Measurements from ENCODE around the gene MSX2. TPM values are rescaled to one million over a fixed set of nuclear protein-coding genes. Genes with fewer than 3 reads are reported as not detected.
"Not testable (repeated sequence)": the region's sequence is repeated elsewhere in the genome, so short reads cannot be mapped to it uniquely, and the experiment has no call there.

MSX2 gene
- total RNA-seq, 2 donors from 2014 or later, result 0.12 TPM; not detected in 1

DNA sequence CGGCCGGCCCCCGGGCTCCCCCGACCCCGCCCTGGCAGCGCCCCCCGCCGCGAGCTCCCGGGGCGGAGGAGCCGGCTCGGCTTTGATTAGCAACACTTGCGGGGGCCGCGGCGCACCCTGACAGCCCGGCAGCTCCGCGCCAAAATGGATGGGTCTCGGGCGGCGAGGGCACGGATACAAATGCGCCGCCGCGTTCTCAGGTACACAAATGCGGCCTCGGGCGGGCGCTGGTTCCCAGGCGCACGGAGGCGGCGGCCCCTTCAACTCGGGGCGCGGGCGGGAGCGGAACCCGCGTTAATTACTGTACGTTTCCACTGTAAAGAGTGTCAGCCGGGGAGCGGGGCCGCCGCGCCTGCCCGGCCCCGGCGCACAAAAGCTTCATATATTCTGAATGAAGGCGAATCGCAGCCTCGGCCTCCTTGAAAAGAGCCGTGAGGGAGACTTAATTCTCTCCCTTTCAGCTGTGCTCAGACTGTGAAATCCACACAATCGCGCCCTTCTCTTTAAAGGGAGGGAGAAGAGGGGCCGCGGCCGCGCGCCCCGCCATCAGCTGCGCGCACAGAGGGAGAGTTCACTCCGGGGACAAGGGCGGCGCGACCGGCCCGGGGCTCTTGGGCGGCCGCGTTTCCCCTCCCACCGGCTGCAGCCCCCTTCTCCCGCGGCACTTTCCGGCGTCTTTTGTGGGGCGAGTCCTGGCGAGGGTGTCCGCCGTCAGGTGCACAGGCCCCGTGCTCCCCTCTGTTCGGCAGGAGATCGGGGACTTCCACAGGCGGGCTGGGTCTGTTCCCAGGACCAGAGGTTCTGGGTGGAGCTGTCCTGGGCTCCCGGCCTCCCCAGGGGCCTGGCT lies 27.0 kb downstream of the MSX2 start:
- Mint-ChIP-seq H3K4me1 (no peaks in the 10 kb centered on the region), H3K4me3 (no peak overlapping the region), H3K36me3 (ENCODE audit: low read depth) (peaks cover 4% of the 10 kb centered on the region), H3K27ac (no peak overlapping the region), H3K27me3 (peaks cover 73% of the 10 kb centered on the region)
- DNase-seq (no peak), ATAC-seq (no peak)
- no peaks in the 10 kb centered on the region for H3K9me3 ChIP-seq (ENCODE audit: control insufficient read depth, low read length, poor library complexity, severe bottlenecking)

DNA sequence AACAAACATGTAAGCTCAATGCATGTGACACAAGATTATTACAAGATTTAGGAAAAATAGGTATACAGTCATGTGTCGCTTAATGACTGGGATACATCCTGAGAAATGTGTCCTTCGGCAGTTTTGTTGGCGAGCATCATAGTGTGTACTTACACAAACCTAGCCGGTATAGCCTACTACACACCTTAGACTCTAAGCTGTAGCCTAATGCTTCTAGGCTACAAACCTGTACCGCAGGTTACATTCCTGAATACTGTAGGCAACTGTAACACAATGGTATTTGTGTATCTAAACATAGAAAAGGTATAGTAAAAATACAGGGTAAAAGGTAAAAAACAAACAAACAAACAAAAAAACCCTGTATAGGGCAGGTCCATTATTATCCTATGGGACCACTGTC lies 27.7 kb downstream of the MSX2 start:
- H3K27me3 Mint-ChIP-seq, result peaks cover 70% of the 10 kb centered on the region
- DNase-seq (no peak), ATAC-seq (no peak)
- no peak overlapping the region for H3K27ac Mint-ChIP-seq
- H3K9me3 ChIP-seq (ENCODE audit: control insufficient read depth, low read length, poor library complexity, severe bottlenecking), result no peaks in the 10 kb centered on the region
- H3K4me3 Mint-ChIP-seq, result no peak overlapping the region
- H3K4me1 Mint-ChIP-seq, result no peaks in the 10 kb centered on the region
- H3K36me3 Mint-ChIP-seq (ENCODE audit: low read depth), result peaks cover 4% of the 10 kb centered on the region

DNA sequence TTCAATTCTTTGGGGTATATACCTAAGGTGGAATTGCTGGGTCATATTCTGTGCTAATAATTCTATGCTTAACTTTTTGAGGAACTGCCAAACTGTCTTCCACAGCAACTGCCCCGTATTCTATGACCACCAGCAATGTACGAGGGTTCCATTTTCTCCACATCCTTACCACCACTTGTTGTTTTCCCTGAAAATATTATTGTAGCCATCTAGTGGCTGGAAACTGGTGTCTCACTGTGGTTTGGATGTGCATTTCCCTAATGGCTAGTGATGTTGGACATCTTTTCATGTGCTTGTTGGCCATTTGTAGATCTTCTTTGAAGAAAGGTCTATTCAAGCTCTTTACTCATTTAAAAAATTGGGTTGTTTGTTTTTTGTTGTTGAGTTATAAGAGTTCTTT lies 30.7 kb downstream of the MSX2 start:
- DNase-seq (no peak), ATAC-seq (no peak)
- Mint-ChIP-seq H3K4me1 (no peaks in the 10 kb centered on the region), H3K36me3 (ENCODE audit: low read depth) (no peaks in the 10 kb centered on the region), H3K27ac (no peak overlapping the region), H3K4me3 (no peak overlapping the region), H3K27me3 (peaks cover 44% of the 10 kb centered on the region)
- no peaks in the 10 kb centered on the region for H3K9me3 ChIP-seq (ENCODE audit: control insufficient read depth, low read length, poor library complexity, severe bottlenecking)

DNA sequence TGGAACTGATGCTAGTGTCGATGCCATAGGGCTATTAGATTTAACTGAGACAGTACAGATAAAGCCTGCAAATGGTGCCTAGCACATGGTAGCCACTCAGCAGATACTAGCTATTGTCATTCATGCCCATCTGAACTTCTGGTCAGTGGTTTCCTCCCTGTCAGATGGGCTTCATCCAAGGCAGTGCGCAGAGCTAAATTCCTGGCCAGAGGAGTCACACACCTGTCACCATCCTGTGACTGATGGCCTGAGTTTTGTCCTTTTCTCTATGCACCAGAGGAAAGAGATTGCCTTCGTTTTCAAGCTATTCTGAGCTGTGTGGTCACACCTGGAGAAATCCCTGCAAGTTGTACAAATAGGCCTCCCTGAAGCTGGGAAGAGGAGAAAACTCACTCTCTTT lies 34.7 kb downstream of the MSX2 start:
- H3K4me3 Mint-ChIP-seq, result no peak overlapping the region
- H3K27ac Mint-ChIP-seq, result no peak overlapping the region
- ATAC-seq (no peak), DNase-seq (no peak)
- H3K36me3 Mint-ChIP-seq (ENCODE audit: low read depth), result no peaks in the 10 kb centered on the region
- H3K9me3 ChIP-seq (ENCODE audit: control insufficient read depth, low read length, poor library complexity, severe bottlenecking), result no peaks in the 10 kb centered on the region
- no peaks in the 10 kb centered on the region for H3K4me1 Mint-ChIP-seq
- peaks cover 21% of the 10 kb centered on the region for H3K27me3 Mint-ChIP-seq

DNA sequence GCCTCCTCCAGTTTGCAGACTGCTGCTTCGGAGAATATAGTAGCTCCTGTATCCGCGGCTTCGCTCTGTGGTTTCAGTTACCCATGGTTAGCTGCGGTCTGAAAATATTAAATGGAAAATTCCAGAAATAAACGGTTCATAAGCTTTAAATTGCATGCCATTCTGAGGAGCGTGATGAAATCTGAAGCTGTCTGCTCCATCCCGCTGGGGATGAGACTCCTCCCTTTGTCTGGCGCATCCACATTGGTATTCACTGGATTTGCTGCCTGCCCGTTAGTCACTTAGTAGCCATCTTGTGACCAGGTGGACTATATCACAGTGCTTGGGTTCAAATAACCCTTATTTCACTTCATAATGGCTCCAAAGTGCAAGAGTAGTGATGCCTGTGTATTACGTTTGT lies 36.3 kb downstream of the MSX2 start:
- Mint-ChIP-seq H3K4me1 (no peaks in the 10 kb centered on the region), H3K27ac (no peak overlapping the region), H3K36me3 (ENCODE audit: low read depth) (no peaks in the 10 kb centered on the region), H3K4me3 (no peak overlapping the region), H3K27me3 (peaks cover 5% of the 10 kb centered on the region)
- no peaks in the 10 kb centered on the region for H3K9me3 ChIP-seq (ENCODE audit: control insufficient read depth, low read length, poor library complexity, severe bottlenecking)
- ATAC-seq (no peak), DNase-seq (no peak)

DNA sequence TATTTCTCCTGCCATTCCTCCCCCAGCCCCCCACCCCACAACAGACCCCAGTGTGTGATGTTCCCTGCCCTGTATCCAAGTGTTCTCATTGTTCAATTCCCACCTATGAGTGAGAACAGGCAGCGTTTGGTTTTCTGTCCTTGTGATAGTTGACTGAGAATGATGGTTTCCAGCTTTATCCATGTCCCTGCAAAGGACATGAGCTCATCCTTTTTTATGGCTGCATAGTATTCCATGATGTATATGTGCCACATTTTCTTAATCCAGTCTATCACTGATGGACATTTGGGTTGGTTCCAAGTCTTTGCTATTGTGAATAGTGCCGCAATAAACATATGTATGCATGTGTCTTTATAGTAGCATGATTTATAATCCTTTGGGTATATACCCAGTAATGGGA lies 37.0 kb downstream of the MSX2 start:
- ATAC-seq; DNase-seq; H3K4me1 Mint-ChIP-seq; H3K4me3 Mint-ChIP-seq; H3K27me3 Mint-ChIP-seq; H3K36me3 Mint-ChIP-seq (ENCODE audit: low read depth); H3K27ac Mint-ChIP-seq; H3K9me3 ChIP-seq (ENCODE audit: control insufficient read depth, low read length, poor library complexity, severe bottlenecking): not testable (repeated sequence)

DNA sequence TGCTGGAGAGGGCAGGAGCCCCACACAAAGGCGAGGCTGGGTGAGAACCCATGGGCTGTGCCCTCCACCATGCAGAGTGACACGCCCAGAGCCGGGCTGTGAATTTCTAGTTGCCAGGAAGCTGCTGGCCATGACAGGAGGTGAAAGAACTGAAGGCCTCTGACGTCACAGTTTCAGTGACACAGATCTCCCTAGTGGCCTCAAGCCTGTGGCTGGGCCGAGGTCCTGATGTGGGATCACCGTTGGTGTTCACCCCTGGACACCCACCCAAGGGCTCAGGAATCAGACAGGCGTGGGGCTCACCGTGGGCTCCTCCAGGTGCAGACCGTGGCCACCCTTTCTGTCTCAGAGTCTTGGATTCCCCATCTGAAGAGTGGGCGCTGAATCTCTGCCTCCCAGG lies 39.9 kb downstream of the MSX2 start:
- H3K4me1 Mint-ChIP-seq, result no peaks in the 10 kb centered on the region
- no peaks in the 10 kb centered on the region for H3K36me3 Mint-ChIP-seq (ENCODE audit: low read depth)
- peaks cover 4% of the 10 kb centered on the region for H3K27me3 Mint-ChIP-seq
- no peak overlapping the region for H3K27ac Mint-ChIP-seq
- H3K9me3 ChIP-seq (ENCODE audit: control insufficient read depth, low read length, poor library complexity, severe bottlenecking), result no peaks in the 10 kb centered on the region
- ATAC-seq (no peak), DNase-seq (no peak)
- no peak overlapping the region for H3K4me3 Mint-ChIP-seq

DNA sequence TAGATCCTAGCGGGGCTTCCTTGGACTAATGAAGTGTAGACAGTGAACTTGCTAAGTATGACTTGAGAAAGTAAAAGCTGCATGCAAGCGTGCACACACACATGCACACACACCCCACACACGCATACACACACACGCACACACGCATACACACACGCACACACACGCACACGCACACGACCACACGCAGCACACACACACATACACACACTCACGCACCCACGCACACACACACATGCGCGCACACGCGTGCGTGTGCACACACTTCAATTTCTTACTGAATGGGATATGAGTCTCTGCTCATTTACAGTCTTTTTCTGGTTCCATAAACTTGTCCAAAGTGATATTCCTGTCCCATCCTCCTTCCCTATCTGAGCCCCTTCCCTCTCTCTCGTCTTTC lies 41.2 kb downstream of the MSX2 start:
- Mint-ChIP-seq H3K27me3 (peaks cover 4% of the 10 kb centered on the region), H3K4me1 (no peaks in the 10 kb centered on the region), H3K4me3 (no peak overlapping the region), H3K27ac (no peak overlapping the region), H3K36me3 (ENCODE audit: low read depth) (no peaks in the 10 kb centered on the region)
- no peaks in the 10 kb centered on the region for H3K9me3 ChIP-seq (ENCODE audit: control insufficient read depth, low read length, poor library complexity, severe bottlenecking)
- no peak for ATAC-seq
- no peak for DNase-seq

DNA sequence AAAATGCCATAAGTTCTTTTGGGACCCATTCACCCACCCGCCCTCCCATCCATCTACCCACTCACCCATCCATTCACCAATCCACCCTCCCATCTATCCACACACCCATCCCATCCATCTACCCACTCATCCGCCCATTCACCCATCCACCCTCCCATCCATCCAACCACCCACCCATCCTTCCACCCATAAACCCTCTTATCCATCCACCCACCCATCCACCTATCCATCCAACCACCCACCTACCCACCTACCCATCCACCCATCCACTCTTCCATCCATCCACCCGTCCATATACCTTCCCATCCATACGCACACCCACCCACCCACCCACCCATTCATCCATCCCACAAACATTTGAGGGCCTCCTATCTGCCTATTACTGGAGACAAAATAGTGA lies 43.3 kb downstream of the MSX2 start:
- no peak overlapping the region for H3K4me3 Mint-ChIP-seq
- no peaks in the 10 kb centered on the region for H3K4me1 Mint-ChIP-seq
- DNase-seq (no peak), ATAC-seq (no peak)
- H3K9me3 ChIP-seq (ENCODE audit: control insufficient read depth, low read length, poor library complexity, severe bottlenecking), result no peaks in the 10 kb centered on the region
- H3K27me3 Mint-ChIP-seq, result no peaks in the 10 kb centered on the region
- H3K36me3 Mint-ChIP-seq (ENCODE audit: low read depth), result no peaks in the 10 kb centered on the region
- H3K27ac Mint-ChIP-seq, result no peak overlapping the region

DNA sequence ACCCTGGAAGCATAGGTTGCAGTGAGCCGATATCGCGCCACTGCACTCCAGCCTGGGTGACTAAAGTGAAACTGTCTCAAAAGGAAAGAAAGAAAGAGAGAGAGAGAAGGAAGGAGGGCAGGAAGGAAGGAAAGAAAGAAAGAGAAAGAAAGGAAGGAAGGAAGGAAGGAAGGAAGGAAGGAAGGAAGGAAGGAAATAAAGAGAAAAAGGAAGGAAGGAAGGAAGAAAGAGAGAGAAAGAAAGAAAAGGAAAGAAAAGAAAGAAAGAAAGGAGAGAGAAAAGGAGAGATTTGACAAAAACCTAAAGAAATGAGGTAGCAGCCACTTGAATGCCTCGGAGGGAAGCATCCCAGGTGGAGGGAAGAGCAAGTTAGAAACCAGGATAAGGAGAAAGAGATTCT lies 44.6 kb downstream of the MSX2 start:
- H3K27me3 Mint-ChIP-seq, result peaks cover 2% of the 10 kb centered on the region
- no peak overlapping the region for H3K27ac Mint-ChIP-seq
- DNase-seq, result no peak
- H3K36me3 Mint-ChIP-seq (ENCODE audit: low read depth), result no peaks in the 10 kb centered on the region
- ATAC-seq, result no peak
- H3K4me3 Mint-ChIP-seq, result no peak overlapping the region
- no peaks in the 10 kb centered on the region for H3K9me3 ChIP-seq (ENCODE audit: control insufficient read depth, low read length, poor library complexity, severe bottlenecking)
- no peaks in the 10 kb centered on the region for H3K4me1 Mint-ChIP-seq

DNA sequence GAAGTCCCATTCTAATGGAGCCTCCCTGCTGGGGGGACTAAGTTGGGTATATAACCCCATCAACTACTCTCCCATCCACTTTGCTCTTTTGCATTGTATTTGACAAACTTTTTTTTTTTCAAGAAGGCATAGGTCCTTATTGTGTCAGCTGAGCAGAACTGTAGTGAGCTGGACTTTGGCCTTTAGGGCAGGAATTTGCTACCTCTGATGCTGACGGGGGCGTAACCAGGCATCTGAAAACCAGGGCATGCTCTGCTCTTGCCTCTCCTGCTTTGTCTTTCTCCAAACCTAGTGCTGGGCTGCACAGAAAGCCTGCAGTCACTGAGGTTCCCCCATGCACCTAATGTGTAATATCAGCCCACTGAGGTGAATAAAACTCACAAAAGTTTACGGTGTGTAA lies 49.0 kb downstream of the MSX2 start:
- Mint-ChIP-seq H3K36me3 (ENCODE audit: low read depth) (no peaks in the 10 kb centered on the region), H3K4me1 (no peaks in the 10 kb centered on the region), H3K27me3 (peaks cover 14% of the 10 kb centered on the region), H3K27ac (no peak overlapping the region), H3K4me3 (no peak overlapping the region)
- DNase-seq (no peak), ATAC-seq (no peak)
- H3K9me3 ChIP-seq (ENCODE audit: control insufficient read depth, low read length, poor library complexity, severe bottlenecking), result no peaks in the 10 kb centered on the region

DNA sequence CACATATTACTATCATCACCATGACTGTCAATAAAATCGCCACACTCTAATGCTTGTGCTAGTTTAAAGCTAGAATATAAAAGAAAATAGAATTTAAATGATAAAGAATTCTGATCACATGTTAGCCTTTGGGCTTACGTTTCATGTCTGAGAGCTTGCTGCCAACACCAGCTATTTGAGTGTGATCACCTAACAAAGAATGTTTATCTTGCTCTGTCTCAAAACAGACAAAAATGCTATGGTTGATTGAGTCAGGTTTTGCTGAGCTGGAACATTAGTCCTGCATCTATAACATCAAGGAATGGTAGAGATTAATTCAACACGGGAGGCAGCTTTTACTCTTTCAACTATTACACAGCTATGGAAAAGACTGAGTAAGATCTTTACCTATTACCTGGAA lies 50.7 kb downstream of the MSX2 start:
- ATAC-seq (no peak), DNase-seq (no peak)
- H3K4me1 Mint-ChIP-seq, result no peaks in the 10 kb centered on the region
- H3K27ac Mint-ChIP-seq, result no peak overlapping the region
- no peaks in the 10 kb centered on the region for H3K36me3 Mint-ChIP-seq (ENCODE audit: low read depth)
- no peaks in the 10 kb centered on the region for H3K9me3 ChIP-seq (ENCODE audit: control insufficient read depth, low read length, poor library complexity, severe bottlenecking)
- H3K27me3 Mint-ChIP-seq, result peaks cover 14% of the 10 kb centered on the region
- no peak overlapping the region for H3K4me3 Mint-ChIP-seq

DNA sequence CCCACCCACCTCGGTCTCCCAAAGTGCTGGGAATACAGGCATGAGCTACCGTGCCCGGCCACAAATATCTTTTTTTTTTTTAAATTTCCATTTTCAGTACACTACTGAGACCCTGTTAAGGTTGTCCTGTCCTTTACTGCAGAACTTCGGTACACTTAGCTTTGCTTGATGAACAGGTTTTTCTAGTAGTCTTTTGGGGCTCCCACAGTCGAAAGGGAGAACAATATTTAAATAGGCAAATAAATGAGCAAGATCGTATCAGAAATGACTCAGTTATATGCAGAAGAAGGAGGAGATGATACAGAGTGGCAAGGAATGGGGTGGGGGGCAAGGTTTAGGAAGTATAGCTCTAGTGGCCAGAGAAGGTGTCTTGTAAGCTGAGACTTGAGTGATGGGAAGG lies 52.7 kb downstream of the MSX2 start:
- Mint-ChIP-seq H3K4me1 (no peaks in the 10 kb centered on the region), H3K4me3 (no peak overlapping the region), H3K36me3 (ENCODE audit: low read depth) (no peaks in the 10 kb centered on the region), H3K27me3 (peaks cover 14% of the 10 kb centered on the region), H3K27ac (no peak overlapping the region)
- DNase-seq (no peak), ATAC-seq (no peak)
- no peaks in the 10 kb centered on the region for H3K9me3 ChIP-seq (ENCODE audit: control insufficient read depth, low read length, poor library complexity, severe bottlenecking)

DNA sequence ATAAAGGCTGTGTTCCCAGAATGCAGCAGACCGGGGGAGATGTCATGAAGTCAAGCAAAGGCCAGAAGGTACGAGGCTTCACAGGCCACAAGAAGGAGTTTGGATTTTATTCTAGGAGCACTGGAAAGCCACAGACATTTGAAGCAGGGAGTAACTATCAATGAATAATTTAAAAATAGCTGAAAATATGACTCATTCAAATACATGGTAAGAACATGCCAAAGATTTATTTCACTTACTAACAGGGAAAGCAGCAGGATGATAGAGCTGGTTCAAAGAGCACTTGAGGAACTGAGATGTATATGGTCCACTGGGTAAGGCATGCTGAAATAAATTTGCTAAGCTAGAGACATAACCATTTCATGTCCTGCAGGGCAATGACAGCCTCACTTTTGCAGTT lies 53.2 kb downstream of the MSX2 start:
- ATAC-seq (no peak), DNase-seq (no peak)
- no peaks in the 10 kb centered on the region for H3K4me1 Mint-ChIP-seq
- no peaks in the 10 kb centered on the region for H3K36me3 Mint-ChIP-seq (ENCODE audit: low read depth)
- peaks cover 14% of the 10 kb centered on the region for H3K27me3 Mint-ChIP-seq
- no peak overlapping the region for H3K27ac Mint-ChIP-seq
- no peaks in the 10 kb centered on the region for H3K9me3 ChIP-seq (ENCODE audit: control insufficient read depth, low read length, poor library complexity, severe bottlenecking)
- no peak overlapping the region for H3K4me3 Mint-ChIP-seq

Measured in T-helper 17 cell (primary cell).